Globus pallidus (tissue), 1 donor: Measurements from ENCODE around the gene SH3BP2.
A peak's percentile ranks its signal among the peaks of the same experiment; 100 is the strongest.

Experiments used
- DNase-seq: peaks from one replicate; pipeline ENCODE4 v3.0.0-alpha.2; 2015; ENCODE audit warnings: low spot score

The SH3BP2 gene

DNA sequence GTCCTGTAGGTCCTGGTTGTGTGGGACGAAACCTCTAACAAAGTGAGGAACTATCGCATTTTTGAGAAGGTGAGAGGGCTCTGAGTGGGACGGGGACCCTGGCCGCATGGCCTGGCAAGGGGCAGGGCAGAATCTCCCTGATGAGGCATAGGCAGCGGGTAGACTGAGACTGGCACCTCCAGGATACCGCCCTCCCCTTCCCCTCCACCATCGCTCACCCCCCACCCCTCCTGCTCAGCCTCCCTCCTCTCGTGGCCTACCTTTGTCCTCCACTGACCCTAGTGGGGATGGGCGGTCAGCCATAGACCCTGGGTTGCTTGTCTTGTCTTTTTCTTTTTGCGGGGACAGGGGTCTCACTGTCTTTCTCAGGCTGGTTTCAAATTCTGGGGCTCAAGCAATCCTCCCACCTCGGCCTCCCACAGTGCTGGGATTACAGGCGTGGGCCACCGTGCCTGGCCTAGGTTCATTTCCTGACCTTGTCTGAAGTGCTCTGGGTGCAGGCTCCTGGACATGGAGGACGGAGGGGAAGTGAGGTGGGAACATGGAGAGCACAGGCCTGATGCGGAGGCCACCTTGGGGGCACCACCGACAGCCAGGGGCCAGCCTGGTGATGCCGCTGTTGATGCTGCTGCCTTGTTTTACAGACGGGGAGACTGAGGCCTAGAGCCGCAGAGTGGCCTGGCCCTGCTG, 40.2 kb downstream of the SH3BP2 start:
- no peak for DNase-seq

DNA sequence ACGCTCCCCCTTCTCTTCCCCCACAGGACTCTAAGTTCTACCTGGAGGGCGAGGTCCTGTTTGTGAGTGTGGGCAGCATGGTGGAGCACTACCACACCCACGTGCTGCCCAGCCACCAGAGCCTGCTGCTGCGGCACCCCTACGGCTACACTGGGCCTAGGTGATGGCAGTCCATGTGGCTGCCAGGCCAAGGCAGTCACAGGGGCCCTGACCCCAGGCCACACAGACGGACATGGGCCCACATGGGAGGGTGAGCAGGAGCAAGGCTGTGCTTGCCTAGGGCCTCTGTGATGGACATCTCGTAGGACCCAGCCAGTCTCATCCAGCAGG, 40.8 kb downstream of the SH3BP2 start:
- no peak for DNase-seq

DNA sequence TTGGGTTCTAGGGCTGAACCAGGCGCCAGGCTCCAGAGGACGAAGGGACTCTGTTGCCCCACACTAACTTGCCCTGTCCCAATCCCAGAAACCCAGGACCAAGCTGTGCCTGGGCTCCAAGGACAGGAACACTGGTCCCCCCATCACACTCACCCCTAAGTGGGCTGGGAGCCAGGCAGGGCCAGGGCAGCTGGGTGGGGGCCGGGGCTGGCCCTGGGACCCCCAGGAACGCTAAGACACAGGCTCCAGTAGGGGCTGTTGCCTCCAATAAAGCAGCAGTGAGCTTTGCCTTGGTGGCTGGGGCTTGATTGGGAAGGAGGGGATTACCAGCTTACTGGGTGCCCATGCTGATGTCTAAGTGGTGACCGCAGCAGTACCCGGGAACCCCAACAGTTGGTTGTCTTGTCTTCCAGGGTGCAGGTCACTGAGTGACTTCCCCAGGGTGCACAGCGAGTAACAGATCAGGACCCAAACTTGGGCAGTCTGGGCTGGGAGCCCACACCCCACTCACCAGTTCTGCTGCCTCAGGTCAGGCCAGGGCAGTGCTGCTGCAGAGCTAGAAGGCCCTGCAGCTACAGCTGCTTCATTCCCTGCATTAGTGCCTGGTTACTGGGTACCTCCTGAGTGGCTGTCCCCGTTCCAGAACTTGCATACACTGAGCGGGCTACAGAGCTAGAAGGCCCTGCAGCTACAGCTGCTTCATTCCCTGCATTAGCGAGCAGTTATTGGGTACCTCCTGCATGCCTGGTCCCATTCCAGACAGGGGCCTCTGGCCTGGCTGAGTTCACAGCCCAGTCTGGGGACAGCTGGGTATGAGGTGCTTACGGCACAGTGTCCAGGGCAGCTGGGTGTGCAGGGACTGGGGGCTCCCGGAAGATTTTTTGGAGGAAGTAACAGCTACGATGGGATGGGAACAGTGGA, 41.4 kb downstream of the SH3BP2 start:
- DNase-seq, result no peak

DNA sequence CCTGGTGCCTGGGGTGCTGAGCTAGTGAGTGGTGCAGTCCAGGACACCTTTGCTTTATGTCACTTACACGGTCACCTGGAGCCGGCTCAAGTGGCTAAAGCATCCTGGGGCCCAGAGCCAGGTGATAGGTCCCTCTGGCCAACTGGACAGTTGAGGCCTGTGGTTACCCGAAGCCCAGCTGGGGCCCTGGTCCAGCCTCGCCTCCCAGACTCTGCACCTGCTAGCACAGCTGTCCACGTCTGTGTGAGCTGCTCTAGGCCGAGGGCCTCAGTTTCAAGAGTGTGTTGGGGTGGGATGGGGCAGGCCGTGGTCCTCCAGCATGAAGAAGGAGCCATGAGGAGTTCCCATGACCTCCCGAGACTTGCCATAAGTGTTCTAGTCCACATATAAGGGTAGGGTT, 43.1 kb downstream of the SH3BP2 start:
- no peak for DNase-seq

DNA sequence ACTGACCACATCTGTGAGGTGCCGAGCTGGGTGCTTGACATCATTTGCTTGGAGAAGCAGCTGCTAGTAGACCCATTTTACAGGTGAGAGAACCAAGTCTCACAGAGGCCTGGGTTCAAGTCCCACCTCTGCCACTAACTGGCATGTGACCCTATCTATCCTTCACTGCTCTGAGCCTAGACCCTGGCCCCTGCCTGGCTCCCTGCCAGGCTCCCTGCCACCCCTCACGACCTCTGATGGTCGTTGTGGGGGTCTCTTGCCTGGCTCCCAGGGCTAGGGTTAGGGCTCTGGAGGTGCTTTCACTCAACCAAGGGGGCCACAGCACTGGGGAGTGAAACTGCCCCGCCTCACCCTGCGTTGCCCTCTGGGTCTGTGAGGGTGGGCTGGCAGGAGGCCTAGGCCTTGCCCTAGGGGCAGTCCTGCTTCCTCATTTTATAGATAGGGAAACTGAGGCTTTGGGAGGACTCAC, 43.5 kb downstream of the SH3BP2 start:
- no peak for DNase-seq

DNA sequence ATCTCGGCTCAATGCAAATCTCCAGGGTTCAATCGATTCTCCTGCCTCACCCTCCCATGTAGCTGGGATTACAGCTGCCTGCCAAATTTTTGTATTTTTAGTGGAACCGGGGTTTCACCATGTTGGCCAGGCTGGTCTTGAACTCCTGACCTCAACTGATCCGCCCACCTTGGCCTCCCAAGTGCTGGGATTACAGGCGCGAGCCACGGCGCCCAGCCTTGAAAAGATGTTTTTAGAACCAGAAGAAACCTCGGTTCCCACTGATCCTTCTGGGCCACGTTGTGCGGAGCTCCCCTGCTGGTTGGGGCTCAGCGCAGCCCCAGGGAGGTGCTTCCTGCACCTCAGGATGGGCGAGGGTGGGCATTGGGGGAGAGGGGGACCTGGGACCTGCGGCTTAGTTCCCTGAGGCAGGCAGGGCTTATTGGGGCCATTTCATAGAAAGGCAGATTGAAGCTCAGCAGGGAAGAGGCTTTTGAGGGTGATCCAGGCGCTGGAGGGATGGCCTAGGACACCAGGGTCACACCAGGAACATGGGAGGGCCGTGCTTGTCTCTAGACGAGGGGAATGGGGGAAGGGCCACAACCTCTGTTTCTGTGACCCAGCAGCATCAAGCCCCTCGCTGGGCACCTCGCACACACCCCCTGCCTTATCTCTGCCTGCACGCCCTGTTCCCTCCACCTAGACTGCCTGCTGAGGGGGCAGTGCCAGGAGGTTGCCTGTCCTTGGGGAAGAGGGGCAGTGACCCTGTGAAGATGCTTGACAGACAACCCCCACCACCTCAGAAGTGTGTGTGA, 44.4 kb downstream of the SH3BP2 start:
- no peak for DNase-seq

DNA sequence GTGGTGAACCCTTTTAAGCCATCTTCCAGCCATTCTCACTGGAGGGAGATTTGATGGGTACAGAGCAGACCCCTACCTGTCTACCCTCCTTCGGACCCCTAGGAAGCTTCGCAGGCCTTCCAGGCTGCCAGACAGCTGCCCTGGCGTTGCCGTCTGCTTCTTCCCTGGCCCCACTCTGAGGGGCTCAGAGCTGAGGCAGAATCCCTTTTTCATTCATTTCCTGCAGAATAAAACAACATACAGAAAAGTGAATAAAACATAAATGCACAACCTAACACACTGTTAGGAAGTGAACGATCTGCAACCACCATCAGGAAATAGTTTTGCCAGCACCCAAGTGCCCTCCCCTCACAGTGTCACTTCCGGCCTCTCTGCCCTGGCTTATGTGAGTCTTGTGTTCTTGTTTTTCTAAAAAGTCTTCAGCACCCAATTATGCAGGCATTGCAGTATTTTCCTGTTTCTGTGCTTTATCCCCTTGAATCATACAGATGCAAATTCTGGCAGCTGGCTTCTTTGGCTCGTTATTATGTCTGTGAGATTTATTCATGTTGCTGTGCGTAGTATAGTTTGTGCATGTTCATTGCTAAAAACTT, 45.1 kb downstream of the SH3BP2 start:
- DNase-seq, result peak; percentile 68

DNA sequence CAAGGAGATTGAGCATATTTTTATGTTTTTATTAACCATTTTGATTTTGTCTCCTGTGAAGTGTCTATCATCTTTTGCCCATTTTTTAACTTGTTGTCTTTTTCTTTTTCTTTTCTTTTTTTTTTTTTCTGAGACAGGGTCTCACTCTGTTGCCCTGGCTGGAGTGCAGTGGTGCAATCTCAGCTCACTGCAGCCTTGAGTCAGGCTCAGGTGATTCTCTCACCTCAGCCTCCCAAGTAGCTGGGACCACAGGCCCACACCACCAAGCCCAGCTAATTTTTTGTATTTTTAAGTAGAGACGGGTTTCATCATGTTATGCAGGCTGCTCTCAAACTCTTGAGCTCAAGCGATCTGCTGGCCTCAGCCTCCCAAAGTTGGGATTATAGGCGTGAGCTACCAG, 46.2 kb downstream of the SH3BP2 start:
- no peak for DNase-seq

DNA sequence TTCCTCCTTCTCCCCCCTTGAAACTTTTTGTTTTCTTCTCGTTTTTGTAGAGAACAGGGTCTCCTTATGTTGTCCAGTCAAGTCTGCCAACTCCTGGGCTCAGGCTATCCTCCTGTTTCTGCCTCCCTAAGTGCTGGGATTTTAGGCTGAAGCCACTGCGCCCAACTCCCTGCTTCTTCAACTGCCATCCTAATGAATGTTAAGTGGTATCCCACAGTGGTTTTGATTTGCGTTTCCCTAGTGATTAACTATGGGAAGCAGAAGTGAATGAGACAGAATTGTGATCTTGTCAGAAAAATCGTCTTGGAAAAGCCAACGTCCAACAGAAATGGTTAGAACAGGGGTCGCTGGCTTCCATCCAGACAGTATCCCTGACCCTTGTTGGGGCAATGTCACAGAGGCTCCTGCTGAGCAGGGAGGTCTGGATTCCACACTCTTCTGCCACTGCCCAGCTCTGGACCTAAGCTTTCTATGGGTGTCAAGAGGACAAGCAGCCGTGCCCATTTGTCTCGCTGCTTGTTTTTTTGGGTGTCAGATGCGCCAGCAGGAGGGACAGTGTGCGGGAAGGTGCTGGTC, 49.9 kb downstream of the SH3BP2 start:
- DNase-seq, result peak; percentile 43

DNA sequence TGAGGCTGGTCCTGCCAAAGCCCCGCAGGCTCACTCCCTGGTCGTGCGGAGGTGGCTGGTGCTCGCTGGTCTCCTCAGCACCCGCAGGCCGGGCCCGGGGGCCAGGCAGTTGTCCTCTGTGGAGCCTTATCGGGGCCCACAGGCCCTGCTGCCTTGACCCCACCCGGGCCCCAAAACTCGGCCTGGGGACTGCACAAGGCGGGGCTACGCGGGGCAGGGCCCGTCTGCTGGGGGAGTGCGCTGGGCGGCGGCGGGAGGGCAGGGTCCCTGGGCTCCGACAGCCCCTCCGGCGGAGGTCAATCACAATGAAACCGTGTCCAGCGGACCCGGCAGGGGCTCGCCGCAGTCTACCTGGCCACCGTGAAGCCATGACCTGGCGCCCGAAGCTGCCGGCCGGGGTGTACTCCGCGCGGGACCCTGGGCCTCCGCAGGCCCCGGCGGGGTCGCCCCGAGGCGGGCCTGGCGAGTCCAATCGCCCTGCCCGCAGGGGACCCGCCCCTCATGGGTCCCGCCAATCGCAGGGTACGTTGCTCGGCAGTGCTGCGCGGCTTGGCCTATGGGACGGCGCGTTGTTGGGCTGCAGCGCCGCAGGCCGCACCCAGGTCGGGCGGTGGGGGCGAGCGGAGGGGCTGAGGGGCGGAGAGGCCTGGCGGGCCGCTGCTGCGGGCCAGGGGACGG, 50.5 kb downstream of the SH3BP2 start, which contains the start of gene ADD1:
Gene ADD1, plus strand, starts transcription at position 582 of the 678 bp plus-strand sequence. CDS start 32,072 bp downstream, outside the sequence.
- DNase-seq, result peak; percentile 92

DNA sequence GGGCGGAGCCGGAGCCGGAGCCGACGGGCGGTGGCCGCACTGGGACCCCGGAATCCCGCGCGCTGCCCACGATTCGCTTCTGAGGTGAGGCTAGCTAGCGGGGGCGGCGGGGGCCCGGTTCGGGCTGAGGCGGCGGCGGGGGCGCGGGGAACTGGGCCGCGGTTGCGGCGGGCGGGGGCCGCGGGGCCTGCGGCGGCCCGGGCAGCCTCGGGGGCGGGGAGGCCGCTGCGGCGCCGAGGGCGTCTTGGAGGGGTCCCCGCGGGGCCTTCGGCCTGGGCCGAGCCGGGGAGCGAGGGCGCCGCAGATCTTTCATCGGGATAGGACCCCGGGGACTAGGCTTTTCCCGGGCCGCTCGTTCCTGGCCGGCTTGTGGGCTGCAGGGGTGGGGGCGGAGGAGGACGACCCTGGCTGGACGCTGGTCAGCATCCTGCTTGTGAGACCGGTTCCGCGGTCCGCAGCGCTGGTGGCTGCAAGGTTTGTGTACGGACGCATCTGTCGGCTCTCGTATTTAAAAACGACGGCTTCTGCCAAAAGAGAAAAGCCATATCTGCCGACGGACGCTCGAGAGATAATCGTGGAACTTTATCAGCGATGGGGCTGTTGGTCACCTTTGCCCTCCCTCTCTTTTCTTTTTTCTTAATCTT, 51.2 kb downstream of the SH3BP2 start:
- DNase-seq, result no peak

DNA sequence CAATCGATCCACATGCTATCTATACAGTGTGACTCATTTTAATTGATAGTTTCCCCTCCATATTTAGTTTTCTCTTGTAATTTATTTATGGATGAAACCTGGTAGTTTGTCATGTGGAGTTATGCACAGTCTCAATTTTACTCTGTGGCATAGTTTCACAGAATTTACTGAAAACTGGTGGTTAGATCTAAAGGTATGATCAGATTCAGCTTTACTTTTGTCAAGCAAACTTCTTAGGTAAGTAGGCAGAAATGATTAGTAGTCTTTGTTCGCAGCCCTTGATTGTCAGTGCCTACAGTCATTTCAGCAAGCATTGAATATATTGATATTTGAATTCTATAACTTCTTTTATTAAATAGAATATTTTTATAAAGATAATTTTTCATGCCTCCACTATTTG, 53.3 kb downstream of the SH3BP2 start:
- DNase-seq, result no peak

DNA sequence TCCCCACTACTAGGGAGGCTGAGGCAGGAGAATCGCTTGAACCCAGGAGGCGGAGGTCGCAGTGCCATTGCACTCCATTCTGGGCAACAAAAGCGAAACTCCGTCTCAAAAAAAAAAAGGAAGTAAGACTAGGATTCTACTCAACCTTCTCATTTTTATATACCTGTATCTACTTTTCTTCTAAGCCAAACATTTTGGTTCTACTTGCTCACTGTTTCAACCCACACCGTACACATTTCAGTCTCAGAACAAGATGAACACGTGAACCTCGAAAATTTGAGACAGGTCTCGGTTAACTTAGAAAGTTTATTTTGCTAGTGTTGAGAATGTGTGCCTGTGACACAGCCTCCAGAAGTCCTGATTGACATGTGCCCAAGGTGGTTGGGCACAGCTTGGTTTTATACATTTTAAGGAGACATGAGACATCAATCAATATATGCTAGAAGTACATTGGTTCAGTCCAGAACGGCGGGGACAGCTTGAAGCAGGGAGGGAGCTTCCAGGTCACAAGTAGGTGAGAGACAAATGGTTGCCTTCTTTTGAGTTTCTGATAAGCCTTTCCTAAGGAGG, 54.5 kb downstream of the SH3BP2 start:
- DNase-seq, result no peak

DNA sequence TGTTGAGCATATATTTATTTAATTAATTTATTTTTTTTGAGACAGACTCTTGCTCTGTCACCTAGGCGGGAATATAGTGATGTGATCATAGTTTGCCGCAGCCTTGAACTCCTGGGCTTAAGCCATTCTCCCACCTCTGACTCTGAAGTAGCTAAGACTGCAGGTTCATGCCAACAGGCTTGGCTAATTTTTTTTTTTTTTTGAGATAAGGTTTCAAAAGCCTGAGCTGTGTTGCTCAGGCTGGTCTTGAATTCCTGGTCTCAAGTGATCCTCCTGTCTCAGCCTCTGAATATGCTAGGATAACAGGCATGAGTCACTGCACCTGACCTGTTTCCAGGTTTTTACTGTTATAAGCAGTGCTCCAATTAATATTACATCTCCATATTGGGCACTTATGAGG, 55.6 kb downstream of the SH3BP2 start:
- no peak for DNase-seq

DNA sequence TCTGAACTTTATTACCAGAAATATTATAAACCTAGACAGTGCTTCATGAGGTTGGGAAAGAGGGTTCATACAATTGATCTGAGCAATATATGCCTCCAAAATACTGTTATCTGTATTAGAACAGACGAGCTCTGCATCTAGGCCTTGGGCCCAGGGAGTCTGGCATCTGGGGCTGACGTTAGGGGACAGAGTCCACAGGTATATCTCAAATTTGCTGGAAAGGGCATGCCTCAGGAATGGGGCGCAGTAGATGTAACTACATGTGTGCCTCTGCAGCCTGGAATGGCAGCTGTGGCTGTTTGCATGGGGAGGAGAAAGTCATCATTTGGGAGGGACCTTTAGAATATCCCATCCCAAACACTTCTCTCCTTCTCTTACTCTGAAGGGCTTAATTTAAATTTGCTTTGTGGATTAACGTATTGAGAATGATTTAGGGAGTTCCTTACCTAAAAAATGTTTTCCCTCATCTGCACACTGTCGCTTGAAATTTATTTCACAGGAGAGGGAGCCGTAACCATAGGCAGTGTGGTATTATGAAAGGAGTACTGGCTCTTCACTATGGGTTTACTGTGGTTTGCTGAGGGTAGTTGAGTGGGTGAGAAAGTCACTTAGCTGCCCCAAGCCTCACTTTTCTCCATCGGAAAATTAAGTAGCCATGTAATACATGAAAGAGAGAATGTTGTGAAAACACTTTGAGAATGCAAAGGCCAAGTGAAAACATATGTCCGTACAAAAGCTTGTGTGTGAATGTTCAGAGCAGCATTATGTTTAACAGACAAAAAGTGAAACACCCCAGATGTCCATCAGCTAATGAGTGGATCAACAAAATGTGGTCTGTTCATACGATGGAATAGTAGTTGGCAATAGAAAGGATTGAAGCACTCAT, 56.6 kb downstream of the SH3BP2 start:
- no peak for DNase-seq

DNA sequence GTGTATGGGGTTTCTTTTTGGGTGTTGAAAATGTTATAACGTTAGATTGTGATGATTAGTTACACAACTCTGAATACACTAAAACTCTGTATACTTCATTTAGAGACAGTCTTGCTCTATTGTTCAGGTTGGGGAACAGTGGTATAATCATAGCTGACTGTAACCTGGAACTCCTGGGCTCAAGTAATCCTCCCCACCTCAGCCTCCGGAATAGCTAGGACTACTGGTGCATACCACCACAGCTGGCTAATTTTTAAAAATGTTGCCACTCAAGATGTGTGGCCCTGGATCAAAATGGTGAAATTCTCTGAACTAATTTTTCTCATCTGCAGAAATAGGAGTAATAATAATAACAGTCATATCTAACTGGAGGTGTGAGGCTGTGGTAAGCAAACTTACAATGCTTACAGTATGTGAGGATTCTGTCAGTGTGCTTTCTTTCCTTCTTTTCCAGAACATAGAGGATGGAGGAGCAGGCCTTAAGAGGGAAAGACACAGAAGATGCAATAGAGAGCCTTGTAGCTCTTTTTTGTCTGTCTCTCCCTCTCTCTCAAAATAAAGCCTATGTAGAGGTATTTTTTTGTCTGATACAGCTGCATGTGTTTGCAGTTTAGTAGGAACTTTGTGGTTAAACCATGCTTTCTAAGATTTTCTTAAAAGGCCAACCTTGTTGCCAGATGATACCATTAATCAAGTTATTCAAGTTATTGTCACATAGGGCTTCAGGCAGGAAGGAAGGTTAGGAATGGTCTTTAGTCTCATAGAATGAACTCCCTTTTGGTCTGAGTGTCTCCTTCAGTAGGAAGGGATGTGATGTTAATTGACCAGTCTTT, 58.3 kb downstream of the SH3BP2 start:
- DNase-seq, result no peak

DNA sequence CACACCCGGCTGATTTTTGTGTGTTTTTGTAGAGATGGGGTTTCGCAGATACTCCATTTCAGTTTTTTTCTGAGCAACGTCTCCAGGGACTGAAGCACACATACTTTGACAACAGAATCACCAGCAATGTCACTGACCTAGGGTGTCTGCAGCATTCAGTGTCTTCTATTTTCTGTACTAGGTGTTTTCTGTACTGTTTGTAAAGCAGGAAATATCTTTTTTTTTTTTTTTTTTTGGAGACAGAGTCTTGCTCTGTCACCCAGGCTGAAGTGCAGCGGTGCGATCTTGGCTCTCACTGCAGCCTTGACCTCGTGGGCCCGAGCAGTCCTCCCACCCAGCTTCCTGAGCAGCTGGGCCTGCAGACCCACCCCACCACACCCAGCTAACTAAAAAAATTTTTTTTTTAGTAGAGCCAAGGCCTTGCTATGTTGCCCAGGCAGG, 59.6 kb downstream of the SH3BP2 start:
- no peak for DNase-seq

DNA sequence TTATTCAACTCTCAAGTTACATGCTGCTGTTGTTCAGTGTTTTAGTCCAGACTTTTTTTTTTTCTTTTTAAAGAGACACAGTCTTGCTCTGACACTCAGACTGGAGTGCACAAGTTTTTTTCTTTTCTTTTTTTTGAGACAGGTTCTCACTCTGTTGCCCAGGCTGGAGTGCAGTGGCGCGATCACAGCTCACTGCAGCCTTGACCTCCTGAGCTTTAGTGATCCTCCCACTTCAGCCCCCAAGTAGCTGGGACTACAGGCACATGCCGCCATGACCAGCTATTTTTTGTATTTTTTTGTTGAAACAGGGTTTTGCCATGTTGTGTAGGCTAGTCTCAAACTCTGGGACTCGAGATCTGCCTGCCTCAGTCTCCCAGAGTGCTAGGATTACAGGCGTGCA, 62.7 kb downstream of the SH3BP2 start:
- no peak for DNase-seq
